CD4-positive, alpha-beta T cell treated with Interleukin-2 at 100 ng/mL for 4 hours (primary cell): Measurements from ENCODE around the gene MYH4.

Source experiments
- DNase-seq: peaks from one replicate; pipeline ENCODE4 v3.0.0-alpha.2; 2020; ENCODE audit warnings: low spot score

The MYH4 gene

DNA sequence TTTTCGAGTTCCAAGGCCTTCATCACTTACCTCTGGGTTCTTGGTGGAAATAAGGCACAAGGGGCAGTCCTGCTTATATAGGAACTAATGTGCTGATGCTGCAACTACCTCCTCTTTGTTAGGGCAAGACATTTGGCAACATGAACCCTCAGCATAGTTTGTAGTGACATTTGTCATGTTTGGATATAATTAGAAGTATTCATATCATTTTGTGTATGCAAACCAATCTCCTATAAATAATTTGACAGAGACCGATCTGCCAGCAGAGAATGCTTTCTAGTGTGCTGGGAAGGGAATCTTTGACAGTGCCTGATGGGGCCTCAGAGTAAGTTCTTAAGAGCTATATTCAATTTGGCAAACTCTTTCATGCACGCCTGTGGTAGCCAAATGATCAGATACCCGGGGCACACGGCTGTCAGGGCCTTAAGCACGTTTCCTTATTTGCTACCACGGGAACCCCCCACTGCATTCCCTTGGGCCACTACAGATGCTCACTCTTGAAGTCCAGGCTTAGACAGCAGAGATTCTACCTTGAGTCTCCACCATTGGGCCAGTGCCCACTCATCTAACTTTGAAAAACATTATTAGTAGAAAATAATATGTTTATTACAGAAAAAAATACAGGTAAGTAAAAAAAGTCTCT lies 47.3 kb downstream of the MYH4 start, which contains the start of gene MYH8:
Gene MYH8 (minus strand): TSS at position 51 of the 643 bp plus-strand sequence. CDS start 1,723 bp downstream, outside the sequence.
- DNase-seq, result no peak

DNA sequence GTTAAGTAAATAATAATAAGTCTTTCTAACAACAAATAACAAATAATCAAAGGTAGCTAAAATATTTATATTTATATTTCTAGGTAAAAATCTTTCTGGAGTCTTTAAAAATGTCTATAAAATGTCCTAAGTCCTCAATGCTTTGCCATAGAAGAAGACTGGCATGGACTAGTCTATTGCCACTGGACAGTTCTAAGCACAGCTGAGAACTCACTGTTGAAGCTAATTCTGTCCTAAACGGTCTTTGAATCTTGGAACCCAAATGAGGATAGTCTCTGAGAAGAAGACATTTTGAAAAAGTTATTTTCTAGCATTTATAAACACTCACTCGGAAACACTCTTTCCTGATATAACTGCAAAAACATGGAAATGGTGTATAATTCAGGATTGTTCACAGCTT lies 48.1 kb downstream of the MYH4 start:
- no peak for DNase-seq

DNA sequence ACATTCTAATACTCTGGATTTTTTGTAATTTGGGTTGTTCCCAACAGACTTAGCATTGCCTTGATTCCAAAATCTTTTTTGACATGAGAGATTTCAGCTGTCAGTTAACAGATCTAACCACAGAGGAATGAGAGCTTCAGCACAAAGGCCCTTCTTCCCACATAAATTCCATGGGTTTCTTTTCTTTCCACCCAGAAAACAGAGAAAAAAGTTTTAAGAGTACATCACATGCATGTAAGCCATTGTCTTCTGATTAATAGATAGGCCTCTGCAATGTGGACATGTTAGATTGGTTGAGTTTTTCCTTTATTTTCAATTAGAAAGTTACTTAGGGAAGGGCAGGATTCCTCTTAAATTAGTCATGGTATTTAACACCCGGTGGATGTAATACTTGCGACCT lies 48.5 kb downstream of the MYH4 start:
- no peak for DNase-seq

DNA sequence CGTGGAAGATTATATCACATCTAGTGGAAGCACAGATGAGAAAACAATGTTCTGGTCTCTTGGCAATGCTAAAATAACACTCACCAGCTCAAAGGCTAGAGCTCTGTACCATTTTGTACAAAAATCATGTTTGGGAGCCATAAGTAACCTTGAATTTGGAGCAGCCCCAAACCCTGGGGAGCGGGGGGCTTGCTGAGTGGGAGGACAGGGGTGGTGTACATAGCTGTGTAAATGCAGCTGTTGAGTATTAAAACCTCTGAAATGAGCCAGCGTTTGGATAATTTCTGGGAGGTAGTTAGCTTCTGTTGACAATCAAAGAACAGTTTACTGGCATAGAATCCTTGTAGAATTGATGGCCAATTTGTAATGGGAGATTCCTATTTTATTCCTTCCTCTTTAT lies 51.9 kb downstream of the MYH4 start:
- DNase-seq, result no peak

DNA sequence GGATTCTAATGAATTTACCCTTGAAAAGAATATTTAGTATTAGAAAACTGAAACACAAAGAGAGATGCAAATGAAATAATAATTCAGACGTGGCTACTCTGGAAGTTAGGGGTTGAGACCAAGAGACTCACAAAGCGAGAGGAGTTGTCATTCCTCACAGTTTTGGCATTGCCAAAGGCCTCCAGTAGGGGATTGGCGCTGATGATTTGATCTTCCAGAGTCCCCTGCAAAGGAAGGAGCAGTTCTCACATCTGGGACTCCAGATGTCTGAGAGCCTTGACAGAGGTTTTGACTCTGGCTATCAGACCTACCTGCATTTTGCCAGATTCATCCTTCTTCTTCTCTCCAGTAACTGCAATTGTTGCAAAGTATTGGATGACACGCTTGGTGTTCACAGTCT lies 54.2 kb downstream of the MYH4 start:
- DNase-seq, result no peak

DNA sequence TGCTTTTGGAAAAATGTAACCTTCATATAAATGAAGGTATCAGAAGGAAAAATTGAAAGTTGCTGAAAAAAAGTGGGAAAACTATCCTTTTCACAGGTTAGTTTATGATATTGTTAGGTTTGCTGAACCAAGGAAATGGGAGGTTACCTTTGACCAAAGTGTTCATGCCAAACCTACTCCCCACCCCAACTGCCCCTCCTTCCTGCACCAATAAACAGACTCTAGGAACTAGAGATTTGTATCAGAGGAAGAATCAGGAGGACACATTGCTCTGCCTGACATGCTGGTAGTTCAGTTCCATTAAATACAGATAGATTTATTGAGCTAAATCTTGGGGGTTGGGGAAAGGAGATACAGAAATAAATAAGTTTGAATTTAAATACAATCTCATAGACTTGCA lies 65.8 kb downstream of the MYH4 start:
- DNase-seq, result no peak

DNA sequence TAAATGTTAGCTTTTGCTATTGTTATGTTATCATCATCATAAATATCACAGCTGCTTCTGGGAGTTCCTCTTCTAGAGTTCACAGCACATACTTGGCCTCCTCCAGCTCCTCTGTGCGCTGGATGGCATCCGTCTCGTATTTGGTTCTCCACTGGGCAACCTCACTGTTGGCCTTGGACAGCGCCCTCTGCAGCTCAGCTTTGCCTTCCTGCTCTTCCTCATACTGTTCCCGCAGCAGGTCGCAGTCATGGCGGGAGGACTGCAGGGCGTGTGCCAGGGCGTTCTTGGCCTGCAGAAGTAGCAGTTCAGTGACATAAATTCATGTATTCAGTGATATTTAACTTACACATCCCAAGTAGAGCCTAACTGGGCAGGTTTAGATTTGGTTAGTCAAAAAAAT lies 71.0 kb downstream of the MYH4 start:
- DNase-seq, result no peak

DNA sequence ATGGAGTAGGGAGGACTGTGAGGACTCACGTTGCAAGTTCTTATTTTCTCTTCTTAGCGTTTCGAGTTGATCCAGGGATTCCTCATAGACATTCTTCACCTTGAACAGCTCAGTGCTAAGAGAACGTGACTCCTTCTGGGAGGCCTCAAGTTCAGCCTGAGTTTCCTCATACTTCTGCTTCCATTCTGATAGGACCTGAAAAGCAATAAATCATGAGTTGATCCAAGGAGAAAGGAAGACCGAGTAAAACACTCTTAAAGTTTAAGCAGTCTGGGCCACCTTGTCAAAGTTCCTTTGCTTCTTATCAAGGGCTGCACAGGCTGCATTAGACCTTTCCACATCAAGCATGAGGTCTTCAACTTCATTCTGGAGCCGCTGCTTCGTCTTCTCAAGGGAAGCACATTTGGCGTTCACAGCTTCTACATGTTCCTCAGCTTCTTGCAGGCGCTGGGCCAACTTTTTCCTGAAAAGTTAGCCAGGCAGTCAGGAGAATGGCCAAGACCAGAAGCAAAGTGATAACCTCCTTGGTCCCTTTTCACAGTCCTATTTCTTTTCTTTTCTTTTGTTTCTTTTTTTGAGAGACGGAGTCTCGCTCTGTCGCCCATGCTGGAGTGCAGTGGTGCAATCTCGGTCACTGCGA lies 72.7 kb downstream of the MYH4 start:
- DNase-seq, result no peak

DNA sequence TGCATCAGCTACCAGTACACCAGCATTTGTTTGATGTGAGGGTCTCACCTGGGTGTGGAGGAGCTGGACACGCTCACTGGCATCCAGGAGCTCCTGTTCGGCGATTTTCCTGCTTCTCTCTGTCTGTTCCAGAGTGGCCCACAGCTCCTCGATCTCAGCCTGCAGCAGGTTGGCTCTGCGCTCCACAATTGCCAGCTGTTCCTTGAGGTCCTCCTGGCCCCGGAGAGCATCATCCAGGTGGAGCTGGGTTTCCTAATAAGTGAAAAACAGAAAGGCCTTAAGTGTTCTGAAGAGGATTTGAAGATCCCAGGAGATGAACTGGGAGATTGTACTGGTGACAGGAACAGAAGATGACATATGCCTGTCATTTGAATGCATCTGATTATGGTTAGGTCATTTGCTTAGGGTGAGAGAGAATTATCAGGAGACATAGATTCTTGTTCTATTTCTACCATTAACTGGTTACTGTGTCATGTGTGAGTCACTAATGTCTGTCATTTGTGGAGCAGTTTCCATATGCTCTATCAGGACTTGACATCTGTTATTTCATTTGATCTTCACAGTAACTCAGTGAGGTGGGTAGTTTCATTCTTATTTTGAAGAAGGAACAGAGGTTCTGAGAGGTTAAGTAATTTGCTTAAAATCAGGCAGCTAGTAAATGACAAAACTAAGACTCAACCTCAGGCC lies 75.0 kb downstream of the MYH4 start:
- no peak for DNase-seq
